Neuronal stem cell (in vitro differentiated cells): ENCODE data around the gene ATP8B2.
A peak's percentile ranks its signal among the peaks of the same experiment; 100 is the strongest.

Experiments
- DNase-seq: peaks from one replicate; pipeline ENCODE4 v3.0.0-alpha.2; 2013; ENCODE audit warnings: low spot score
- H2AFZ ChIP-seq: one replicate; pipeline ENCODE4 v1.6.1; 2013; ENCODE audit warnings: mild to moderate bottlenecking, low read length, inconsistent platforms
- H2AK5ac ChIP-seq: 2 replicates; pipeline ENCODE4 v1.6.1; 2013; ENCODE audit warnings: low read depth, mild to moderate bottlenecking, inconsistent platforms, low read length, moderate library complexity, mixed read lengths
- H2BK120ac ChIP-seq: 2 replicates; pipeline ENCODE4 v1.6.1; 2013; ENCODE audit warnings: low read depth, mild to moderate bottlenecking, inconsistent platforms, low read length, moderate library complexity, mixed read lengths
- H2BK12ac ChIP-seq: one replicate; pipeline ENCODE4 v1.6.1; 2013; ENCODE audit warnings: low read length, inconsistent platforms
- H2BK15ac ChIP-seq: 2 replicates; pipeline ENCODE4 v1.6.1; 2013; ENCODE audit warnings: mild to moderate bottlenecking, low read length, inconsistent platforms, mixed read lengths
- H2BK5ac ChIP-seq: one replicate; pipeline ENCODE4 v1.6.1; 2013; ENCODE audit warnings: inconsistent platforms, mild to moderate bottlenecking, low read length, moderate library complexity
- H3K14ac ChIP-seq: one replicate; pipeline ENCODE4 v1.6.1; 2013; ENCODE audit warnings: low read length, inconsistent platforms
- H3K18ac ChIP-seq: 2 replicates; pipeline ENCODE4 v1.6.1; 2013; ENCODE audit warnings: low read length, inconsistent platforms
- H3K23ac ChIP-seq: 2 replicates; pipeline ENCODE4 v1.6.1; 2013; ENCODE audit warnings: low read depth, mild to moderate bottlenecking, mixed read lengths, low read length, inconsistent platforms; ENCODE audit not compliant: poor library complexity
- H3K27ac ChIP-seq: replicated peaks from 3 replicates; pipeline ENCODE4 v1.5.1; 2013; ENCODE audit warnings: low read length, inconsistent platforms
- H3K27me3 ChIP-seq, 3 experiments: 2 replicates each; pipeline ENCODE4 v1.6.1; 2013; ENCODE audit warnings: low read length in 3 of 3, mild to moderate bottlenecking in 2 of 3, inconsistent platforms in 1 of 3, low read depth in 1 of 3, mixed read lengths in 1 of 3, moderate library complexity in 1 of 3; ENCODE audit not compliant: control insufficient read depth in 3 of 3, insufficient read depth in 3 of 3
- H3K36me3 ChIP-seq, 2 donors: replicated peaks in 1 of 2; 2 replicates each; pipeline ENCODE4 v1.6.1; 2013; ENCODE audit warnings: low read length in 2 of 2; ENCODE audit not compliant: control insufficient read depth in 2 of 2, insufficient read depth in 2 of 2
- H3K4ac ChIP-seq: 2 replicates; pipeline ENCODE4 v1.6.1; 2013; ENCODE audit warnings: inconsistent platforms, mild to moderate bottlenecking, low read length, moderate library complexity
- H3K4me1 ChIP-seq, 2 donors: 1 replicate in 1 of 2; 2 replicates in 1 of 2; pipeline ENCODE4 v1.6.1; 2013; ENCODE audit warnings: low read length in 2 of 2, low read depth in 1 of 2; ENCODE audit not compliant: control insufficient read depth in 2 of 2, insufficient read depth in 1 of 2
- H3K4me2 ChIP-seq: one replicate; pipeline ENCODE4 v1.6.1; 2013; ENCODE audit warnings: mild to moderate bottlenecking, low read length, inconsistent platforms; ENCODE audit not compliant: insufficient read depth, poor library complexity, severe bottlenecking
- H3K4me3 ChIP-seq, 2 donors: 2 replicates each; pipeline ENCODE4 v1.5.1; 2013; ENCODE audit warnings: low read length in 2 of 2, mild to moderate bottlenecking in 2 of 2, inconsistent platforms in 1 of 2, moderate library complexity in 1 of 2
- H3K79me1 ChIP-seq: one replicate; pipeline ENCODE4 v1.6.1; 2013; ENCODE audit warnings: low read depth, mild to moderate bottlenecking, inconsistent platforms, low read length, moderate library complexity
- H3K9ac ChIP-seq: one replicate; pipeline ENCODE4 v1.6.1; 2013; ENCODE audit warnings: mild to moderate bottlenecking, low read depth, low read length, inconsistent platforms; ENCODE audit not compliant: poor library complexity
- H3K9me3 ChIP-seq, 2 donors: replicated peaks in 1 of 2; 2 replicates each; pipeline versions ENCODE3 to v1.6.1; 2013; ENCODE audit warnings: low read length in 2 of 2, mild to moderate bottlenecking in 2 of 2, inconsistent platforms in 1 of 2, low read depth in 1 of 2, mixed read lengths in 1 of 2, moderate library complexity in 1 of 2; ENCODE audit not compliant: control insufficient read depth in 2 of 2, insufficient read depth in 1 of 2
- H4K8ac ChIP-seq: one replicate; pipeline ENCODE4 v1.6.1; 2013; ENCODE audit warnings: low read depth, mild to moderate bottlenecking, inconsistent platforms, low read length, moderate library complexity
- H4K91ac ChIP-seq: one replicate; pipeline ENCODE4 v1.6.1; 2013; ENCODE audit warnings: low read length, low read depth, mild to moderate bottlenecking, inconsistent platforms; ENCODE audit not compliant: poor library complexity
- WGBS, 2 donors: extraction: QIAGEN DNeasy Blood & Tissue Kit; methylation state at CpG; one replicate each; pipeline ENCODE4 v1.1.7; 2013; ENCODE audit warnings: missing lambda C conversion rate in 2 of 2, mixed read lengths in 1 of 2; ENCODE audit not compliant: insufficient read length in 2 of 2, insufficient replicate concordance in 1 of 2; ENCODE audit errors: extremely low coverage in 2 of 2; 5-methylcytosine and 5-hydroxymethylcytosine counted together

Gene ATP8B2

DNA sequence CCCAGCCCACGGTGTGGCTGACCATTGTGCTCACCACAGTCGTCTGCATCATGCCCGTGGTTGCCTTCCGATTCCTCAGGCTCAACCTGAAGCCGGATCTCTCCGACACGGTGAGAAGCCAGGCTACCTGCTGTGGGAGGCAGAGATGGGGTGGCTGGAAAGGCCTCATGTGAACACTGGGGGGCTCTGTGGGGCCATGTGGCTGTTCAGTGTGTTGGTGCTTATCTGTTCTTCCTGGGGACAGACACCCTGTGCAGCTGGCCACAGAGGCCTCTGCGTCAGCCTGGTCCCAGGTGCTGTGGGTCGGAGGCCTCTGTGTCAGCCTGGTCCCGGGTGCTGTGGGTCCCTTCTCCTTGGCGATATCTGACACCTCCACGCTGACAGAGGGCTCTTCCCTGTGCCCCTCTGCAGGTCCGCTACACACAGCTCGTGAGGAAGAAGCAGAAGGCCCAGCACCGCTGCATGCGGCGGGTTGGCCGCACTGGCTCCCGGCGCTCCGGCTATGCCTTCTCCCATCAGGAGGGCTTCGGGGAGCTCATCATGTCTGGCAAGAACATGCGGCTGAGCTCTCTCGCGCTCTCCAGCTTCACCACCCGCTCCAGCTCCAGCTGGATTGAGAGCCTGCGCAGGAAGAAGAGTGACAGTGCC is 23.2 kb downstream of the ATP8B2 start:
- no peak overlapping the region for H3K4ac ChIP-seq
- no peak overlapping the region for H2AK5ac ChIP-seq
- no peak for DNase-seq
- H3K4me1 ChIP-seq = peaks cover 9 to 10% of the 10 kb centered on the region in 2 donors
- peaks cover 0 to 16% (median 0%) of the 10 kb centered on the region in 3 experiments for H3K27me3 ChIP-seq
- H3K14ac ChIP-seq = no peak overlapping the region
- peaks cover 49 to 58% of the 10 kb centered on the region in 2 donors for H3K36me3 ChIP-seq
- H3K27ac ChIP-seq = no peak overlapping the region
- no peak overlapping the region for H2BK120ac ChIP-seq
- H3K23ac ChIP-seq = peak overlapping the region; percentile 31
- no peak overlapping the region for H3K4me2 ChIP-seq
- no CpG with 5 or more reads among the region's 27 CpGs for WGBS, 2 donors
- H2AFZ ChIP-seq = no peak overlapping the region
- no peak overlapping the region for H4K91ac ChIP-seq
- H3K79me1 ChIP-seq = no peaks in the 10 kb centered on the region
- H3K18ac ChIP-seq = no peak overlapping the region
- no peak overlapping the region for H3K4me3 ChIP-seq
- H4K8ac ChIP-seq = no peak overlapping the region
- no peak overlapping the region for H2BK15ac ChIP-seq
- no peak overlapping the region for H2BK12ac ChIP-seq
- H3K9me3 ChIP-seq = peaks cover 0 to 2% of the 10 kb centered on the region in 2 donors
- H2BK5ac ChIP-seq = no peak overlapping the region
- H3K9ac ChIP-seq = no peak overlapping the region

DNA sequence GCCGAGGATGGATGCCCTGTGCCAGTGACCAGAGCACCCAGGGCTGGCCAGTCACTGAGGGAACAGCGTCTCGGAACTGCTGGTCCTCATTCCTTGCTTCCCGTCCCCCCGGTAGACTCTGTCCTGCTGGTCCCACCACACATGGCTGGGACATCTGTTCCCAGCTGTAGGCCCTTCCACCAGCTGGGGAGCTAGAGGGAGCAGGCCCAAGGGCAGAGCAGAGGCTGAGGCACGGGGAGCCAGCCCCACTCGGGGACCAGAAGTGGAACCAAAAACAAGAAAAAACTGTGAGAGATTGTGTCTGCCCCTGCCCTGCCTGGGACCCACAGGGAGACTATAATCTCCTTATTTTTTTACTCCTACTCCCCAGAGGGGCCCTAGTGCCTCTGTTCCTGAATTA is 23.8 kb downstream of the ATP8B2 start:
- H3K4ac ChIP-seq = no peak overlapping the region
- peaks cover 43 to 53% of the 10 kb centered on the region in 2 donors for H3K36me3 ChIP-seq
- no peak overlapping the region for H4K91ac ChIP-seq
- no peak overlapping the region for H3K18ac ChIP-seq
- no peak overlapping the region for H2BK5ac ChIP-seq
- H3K79me1 ChIP-seq = no peaks in the 10 kb centered on the region
- no peak for DNase-seq
- H3K27ac ChIP-seq = no peak overlapping the region
- H2AFZ ChIP-seq = no peak overlapping the region
- H3K4me2 ChIP-seq = no peak overlapping the region
- H2AK5ac ChIP-seq = no peak overlapping the region
- peaks cover 11 to 15% of the 10 kb centered on the region in 2 donors for H3K4me1 ChIP-seq
- peak overlapping the region; percentile 35 for H3K9ac ChIP-seq
- no peak overlapping the region for H3K23ac ChIP-seq
- no peak overlapping the region for H3K4me3 ChIP-seq
- H3K14ac ChIP-seq = no peak overlapping the region
- H3K9me3 ChIP-seq = peaks cover 0 to 2% of the 10 kb centered on the region in 2 donors
- no peak overlapping the region for H2BK12ac ChIP-seq
- no peak overlapping the region for H2BK15ac ChIP-seq
- peaks cover 0 to 16% (median 0%) of the 10 kb centered on the region in 3 experiments for H3K27me3 ChIP-seq
- H2BK120ac ChIP-seq = no peak overlapping the region
- WGBS, 2 donors = no CpG with 5 or more reads among the region's 7 CpGs
- no peak overlapping the region for H4K8ac ChIP-seq

DNA sequence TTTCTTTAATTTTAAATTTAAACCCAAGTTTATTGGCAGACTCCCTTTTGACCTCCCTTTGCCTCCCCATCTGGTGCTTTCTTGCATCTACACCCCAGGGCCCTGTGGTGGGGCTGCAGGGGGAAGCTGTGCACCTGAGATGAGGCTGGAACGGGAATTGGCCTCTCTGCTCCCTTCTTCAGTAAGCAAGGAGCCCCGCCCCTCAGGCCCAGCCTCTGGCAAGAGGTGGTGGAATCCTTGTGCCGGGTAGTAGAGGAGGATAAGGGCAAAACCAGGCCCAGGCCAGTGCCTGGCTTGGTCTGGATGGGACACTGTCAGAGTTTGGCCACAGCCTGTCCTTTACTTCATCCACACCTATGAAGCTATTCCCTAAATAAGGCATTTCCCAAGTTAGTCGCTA is 25.1 kb downstream of the ATP8B2 start:
- Histone ChIP-seq H3K4ac (no peak overlapping the region), H3K36me3 (peaks cover 32 to 40% of the 10 kb centered on the region in 2 donors), H3K23ac (no peak overlapping the region), H2BK12ac (no peak overlapping the region), H2BK15ac (no peak overlapping the region), H3K27ac (no peak overlapping the region), H3K9me3 (peaks cover 0 to 2% of the 10 kb centered on the region in 2 donors), H3K18ac (no peak overlapping the region), H4K8ac (no peak overlapping the region), H2BK120ac (no peak overlapping the region), H3K27me3 (peaks cover 0 to 16% (median 0%) of the 10 kb centered on the region in 3 experiments), H2AFZ (no peak overlapping the region), H3K4me2 (no peak overlapping the region), H4K91ac (no peak overlapping the region), H2AK5ac (no peak overlapping the region), H3K14ac (no peak overlapping the region), H3K4me1 (peaks cover 11 to 19% of the 10 kb centered on the region in 2 donors), H3K4me3 (no peak overlapping the region), H3K9ac (no peak overlapping the region), H2BK5ac (no peak overlapping the region), H3K79me1 (no peaks in the 10 kb centered on the region)
- DNase-seq = no peak
- no CpG with 5 or more reads among the region's 4 CpGs for WGBS, 2 donors

DNA sequence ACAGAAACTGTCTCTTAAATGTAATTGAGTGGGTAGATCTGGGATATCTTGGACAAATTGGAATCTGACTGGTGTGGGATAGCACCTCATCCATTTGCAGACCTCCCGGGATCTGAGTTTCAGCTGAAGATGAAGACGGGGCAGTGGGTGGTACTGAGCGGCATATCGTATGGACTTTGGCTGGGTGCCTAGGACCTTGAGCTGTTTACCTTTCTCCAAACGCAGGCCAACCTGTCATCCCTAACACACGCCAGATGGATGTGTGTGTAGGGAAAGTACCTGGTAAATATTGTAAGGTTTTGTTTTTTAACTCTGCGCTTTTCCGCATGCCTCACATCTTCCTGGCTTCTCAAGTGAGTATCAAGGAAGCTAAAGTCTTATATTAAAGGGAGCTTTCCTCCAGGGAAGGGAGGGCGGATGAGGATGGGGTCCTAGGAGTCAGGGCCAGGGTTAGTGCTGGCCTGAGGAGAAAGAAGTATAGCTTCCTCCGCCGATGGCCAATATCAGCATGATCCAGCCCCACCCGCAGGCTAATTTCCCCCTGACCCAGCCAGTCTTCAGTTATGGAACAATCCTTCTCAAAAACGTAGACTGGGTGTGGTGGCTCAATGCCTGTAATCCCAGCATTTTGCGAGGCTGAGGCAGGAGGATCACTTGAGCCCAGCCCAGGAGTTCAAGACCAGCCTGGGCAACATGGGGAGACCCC is 26.2 kb downstream of the ATP8B2 start:
- H2BK5ac ChIP-seq = no peak overlapping the region
- no peak overlapping the region for H3K4me2 ChIP-seq
- H3K9ac ChIP-seq = no peak overlapping the region
- no peak for DNase-seq
- no peak overlapping the region for H2BK15ac ChIP-seq
- H4K8ac ChIP-seq = no peak overlapping the region
- H2AFZ ChIP-seq = no peak overlapping the region
- peaks cover 21 to 29% of the 10 kb centered on the region in 2 donors for H3K36me3 ChIP-seq
- no peaks in the 10 kb centered on the region for H3K79me1 ChIP-seq
- no peak overlapping the region for H2AK5ac ChIP-seq
- H3K4me3 ChIP-seq = no peak overlapping the region
- H3K18ac ChIP-seq = no peak overlapping the region
- no peak overlapping the region for H3K4ac ChIP-seq
- no peak overlapping the region for H4K91ac ChIP-seq
- H3K4me1 ChIP-seq = peaks cover 11 to 19% of the 10 kb centered on the region in 2 donors
- H2BK120ac ChIP-seq = no peak overlapping the region
- WGBS, 2 donors = no CpG with 5 or more reads among the region's 14 CpGs
- no peaks in the 10 kb centered on the region for H3K9me3 ChIP-seq
- H2BK12ac ChIP-seq = no peak overlapping the region
- H3K14ac ChIP-seq = peak overlapping the region; percentile 57
- no peak overlapping the region for H3K23ac ChIP-seq
- H3K27ac ChIP-seq = no peak overlapping the region
- peaks cover 0 to 16% (median 0%) of the 10 kb centered on the region in 3 experiments for H3K27me3 ChIP-seq
